WI38 (cell line): ENCODE results near the gene LRBA.

ENCODE experiments used
- H3K4me3 ChIP-seq: 2 replicates; pipeline ENCODE4 v1.5.1; 2011; ENCODE audit warnings: low read depth, mild to moderate bottlenecking, control low read depth, low read length
- CTCF ChIP-seq: IDR thresholded peaks from 2 replicates; pipeline ENCODE4 v1.5.1; 2012; ENCODE audit warnings: low read depth, mild to moderate bottlenecking, control low read depth, low read length

The LRBA gene

GRCh38 chr4:150314031-150314430, 701.1 kb downstream of the LRBA start:
- TF ChIP-seq CTCF, result no peak
- H3K4me3 ChIP-seq, result no peak overlapping the region

- no peak overlapping the region for H3K4me3 ChIP-seq
- no peak for TF ChIP-seq CTCF
Measured at GRCh38 chr4:150310159-150310895, 704.8 kb downstream of the LRBA start.

GRCh38 chr4:150308824-150309472, 706.1 kb downstream of the LRBA start:
- H3K4me3 ChIP-seq, result no peak overlapping the region
- no peak for TF ChIP-seq CTCF

GRCh38 chr4:150306719-150307118, 708.4 kb downstream of the LRBA start:
- TF ChIP-seq CTCF, result no peak
- H3K4me3 ChIP-seq, result no peak overlapping the region

GRCh38 chr4:150305995-150306394, 709.1 kb downstream of the LRBA start:
- TF ChIP-seq CTCF, result no peak
- H3K4me3 ChIP-seq, result no peak overlapping the region

- TF ChIP-seq CTCF, result no peak
- no peak overlapping the region for H3K4me3 ChIP-seq
Measured at GRCh38 chr4:150302553-150302952, 712.5 kb downstream of the LRBA start.

- no peak overlapping the region for H3K4me3 ChIP-seq
Measured at GRCh38 chr4:150299816-150300215, 715.3 kb downstream of the LRBA start.

More at GRCh38 chr4:150299816-150300215, 715.3 kb downstream of the LRBA start:
- no peak for TF ChIP-seq CTCF
